Medulla oblongata (tissue), 1 donor: ENCODE data around the gene HS3ST6.
"Not testable (repeated sequence)": the region's sequence is repeated elsewhere in the genome, so short reads cannot be mapped to it uniquely, and the experiment has no call there.

ENCODE experiments used
- DNase-seq: peaks from one replicate; pipeline ENCODE4 v3.0.0-alpha.2; 2015; ENCODE audit errors: extremely low spot score

The HS3ST6 gene

DNA sequence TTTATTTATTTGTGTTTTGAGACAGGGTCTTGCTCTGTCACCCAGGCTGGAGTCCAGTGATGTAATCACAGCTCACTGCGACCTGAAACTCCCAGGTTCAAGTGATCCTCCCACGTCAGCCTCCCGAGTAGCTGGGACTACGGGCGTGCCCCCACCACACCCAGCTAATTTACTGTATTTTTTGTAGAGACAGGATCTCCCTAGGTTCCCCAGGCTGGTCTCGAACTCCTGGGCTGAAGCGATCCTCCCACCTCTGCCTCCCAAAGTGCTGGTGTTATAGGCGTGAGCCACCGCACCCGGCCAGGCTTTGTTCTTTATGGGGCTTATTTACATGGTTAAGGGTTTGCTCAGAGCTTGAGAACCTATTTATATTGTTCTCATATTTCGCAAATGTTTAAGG, 40.4 kb downstream of the HS3ST6 start:
- no peak for DNase-seq

DNA sequence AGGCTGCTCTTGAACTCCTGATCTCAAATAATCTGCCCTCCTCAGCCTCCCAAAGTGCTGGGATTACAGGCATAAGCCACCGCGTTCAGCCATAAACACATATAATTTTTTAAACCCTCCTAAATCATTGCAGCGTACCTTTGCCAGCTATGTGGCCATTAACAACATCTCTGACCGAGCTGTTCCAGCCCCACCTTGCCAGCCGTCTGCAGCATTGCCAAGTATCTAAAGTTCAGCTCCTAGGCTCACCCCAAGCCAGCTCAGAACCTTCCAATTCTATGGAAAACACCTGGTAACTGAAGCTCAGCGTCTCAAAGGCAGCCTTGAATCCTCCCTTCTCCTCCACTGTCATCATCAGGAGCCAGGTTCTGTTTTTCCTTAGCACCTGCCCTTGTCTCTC, 41.1 kb downstream of the HS3ST6 start:
- DNase-seq: no peak

DNA sequence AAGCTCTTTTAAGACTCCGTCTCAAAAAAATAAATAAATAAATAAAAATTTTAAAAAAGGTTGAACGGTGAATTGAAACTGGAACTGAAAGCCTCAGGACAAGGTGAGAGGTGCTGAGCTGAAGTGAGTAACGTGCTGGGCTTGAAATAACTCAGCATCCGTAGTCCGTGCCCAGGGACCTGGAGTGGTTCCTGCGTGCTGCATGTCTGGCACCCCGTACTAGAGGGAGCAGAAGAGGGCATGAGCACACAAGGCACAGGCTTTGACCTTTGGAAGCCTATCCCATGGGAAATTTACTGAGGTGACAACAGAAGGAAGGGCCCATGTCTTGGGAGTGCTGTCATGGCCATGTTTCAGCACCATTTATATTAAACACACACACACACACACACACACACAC, 41.7 kb downstream of the HS3ST6 start:
- no peak for DNase-seq

DNA sequence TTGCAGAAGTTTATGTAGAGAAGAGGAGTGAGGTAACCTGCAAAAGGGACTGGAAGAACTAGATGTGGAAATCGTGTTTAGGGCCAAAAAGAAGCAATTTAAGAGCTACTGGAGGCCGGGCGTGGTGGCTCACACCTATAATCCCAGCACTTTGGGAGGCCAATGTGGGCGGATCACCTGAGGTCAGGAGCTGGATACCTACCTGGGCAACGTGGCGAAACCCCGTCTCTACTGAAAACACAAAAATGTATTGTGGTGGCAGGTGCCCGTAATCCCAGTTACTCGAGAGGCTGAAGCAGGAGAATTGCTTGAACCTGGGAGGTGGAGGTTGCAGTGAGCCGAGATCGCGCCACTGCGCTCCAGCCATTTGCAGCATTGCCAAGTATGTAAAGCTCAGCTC, 42.1 kb downstream of the HS3ST6 start:
- not testable (repeated sequence) for DNase-seq

DNA sequence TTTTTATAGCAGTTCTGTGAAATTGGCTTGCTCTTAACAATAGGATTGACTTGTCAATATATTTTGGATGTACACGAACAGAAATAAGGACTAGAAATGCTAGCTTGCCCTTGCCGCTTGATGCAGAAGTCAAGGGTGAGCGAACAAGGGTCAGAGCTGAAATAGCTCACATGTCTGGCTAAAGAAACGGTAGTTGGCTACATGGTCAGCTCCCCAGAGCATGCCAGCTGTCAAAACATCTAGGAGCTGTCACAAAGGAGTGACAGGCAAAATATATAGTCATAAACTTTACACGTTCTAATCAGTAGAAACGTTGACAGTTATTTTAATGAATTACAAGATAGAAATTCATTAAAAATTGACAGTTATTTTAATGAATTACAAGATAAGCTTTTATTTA, 43.4 kb downstream of the HS3ST6 start:
- no peak for DNase-seq

DNA sequence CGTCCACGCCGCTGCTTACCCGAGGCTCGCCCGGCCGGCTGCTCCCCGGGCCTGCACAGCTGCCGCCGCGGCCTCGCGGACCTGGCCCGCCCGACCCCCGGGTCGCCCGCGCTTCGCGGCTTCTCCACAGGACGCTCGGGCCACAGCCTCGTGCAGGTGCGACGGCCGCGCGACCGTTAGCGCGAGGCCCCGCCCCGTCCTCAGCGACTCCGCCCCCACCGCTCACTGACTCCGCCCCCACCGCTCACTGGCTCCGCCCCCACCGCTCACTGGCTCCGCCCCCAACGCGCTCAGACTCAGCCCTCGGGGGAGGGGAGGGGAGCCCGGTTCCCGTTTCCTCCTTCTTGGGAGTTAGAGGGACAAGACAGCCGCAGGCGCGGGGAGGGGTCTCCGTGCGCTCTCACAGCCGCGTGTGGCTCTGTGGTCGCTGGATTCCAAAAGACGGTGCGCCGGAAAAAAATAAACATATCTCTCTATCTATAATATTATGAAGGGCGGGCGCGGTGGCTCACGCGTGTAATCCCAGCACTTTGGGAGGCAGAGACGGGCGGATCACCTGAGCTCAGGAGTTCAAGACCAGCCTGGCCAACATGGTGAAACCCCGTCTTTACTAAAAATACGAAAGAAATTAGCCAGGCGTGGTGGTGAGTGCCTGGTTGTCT, 46.1 kb downstream of the HS3ST6 start, which contains the start of gene MEIOB:
Gene MEIOB, minus strand, starts transcription at position 191 of the 662 bp plus-strand sequence. CDS start 3,989 bp downstream, outside the sequence.
- DNase-seq: no peak

DNA sequence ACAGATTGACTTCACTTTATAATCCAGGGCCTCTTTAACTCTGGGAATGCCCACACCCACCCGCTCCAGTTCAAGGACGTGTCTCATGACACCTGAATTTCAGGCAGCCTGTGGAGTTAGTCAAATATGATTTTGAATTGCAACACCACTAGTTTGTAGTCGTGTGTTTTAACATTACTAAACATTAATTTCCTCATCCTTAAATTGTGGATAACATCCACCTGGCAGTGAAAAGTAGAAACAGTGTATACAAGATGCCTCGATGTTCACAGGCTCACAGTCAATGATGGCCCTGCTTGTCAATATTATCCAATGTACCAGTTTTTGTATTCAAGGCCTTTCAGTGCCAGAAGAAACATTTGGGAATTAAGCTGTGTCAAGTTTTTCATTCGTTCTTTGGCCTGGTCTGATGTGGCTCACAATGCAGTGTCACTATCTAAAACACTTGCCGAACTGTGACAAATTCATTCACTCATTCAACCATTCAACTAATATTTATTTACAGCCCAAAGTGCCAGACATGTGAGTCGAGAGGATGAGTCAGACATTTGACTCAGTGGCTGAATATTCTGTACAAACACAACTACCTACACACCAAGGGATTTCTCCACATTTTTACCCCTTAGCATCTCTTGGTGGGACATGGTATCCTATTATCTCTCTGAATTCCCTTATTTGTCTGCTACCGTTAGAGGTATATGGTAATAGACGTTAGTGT, 47.7 kb downstream of the HS3ST6 start:
- no peak for DNase-seq

DNA sequence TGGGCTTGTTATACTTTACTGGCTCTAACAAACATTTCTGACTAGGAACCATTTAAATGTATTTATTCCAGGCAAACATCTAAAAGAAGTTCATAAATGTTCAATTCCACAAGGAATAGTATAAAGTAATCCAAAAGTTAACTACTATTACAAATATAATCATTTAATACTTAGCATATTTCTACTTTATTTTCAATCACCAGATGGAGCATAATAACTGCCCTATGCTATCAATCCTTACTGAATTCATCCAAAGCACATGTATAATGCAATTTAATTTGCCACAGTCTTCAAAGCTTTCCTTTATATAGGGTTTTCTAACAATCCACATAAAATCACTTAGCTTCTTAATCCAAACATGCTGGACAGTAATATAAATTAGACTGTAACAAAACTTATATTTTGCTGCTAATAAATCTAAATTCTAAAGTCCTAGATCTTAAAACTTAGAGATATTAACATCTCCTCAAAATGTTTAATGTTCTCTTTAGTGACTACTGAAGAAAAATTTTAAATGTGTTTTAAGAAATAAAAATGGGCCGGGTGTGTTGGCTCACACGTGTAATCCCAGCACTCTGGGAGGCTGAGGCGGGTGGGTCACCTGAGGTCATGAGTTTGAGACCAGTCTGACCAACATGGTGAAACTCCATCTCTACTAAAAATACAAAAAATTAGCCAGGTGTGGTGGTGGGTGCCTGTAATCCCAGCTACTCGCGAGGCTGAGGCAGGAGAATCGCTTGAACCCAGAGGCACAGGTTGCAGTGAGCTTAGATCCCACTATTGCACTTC, 52.1 kb downstream of the HS3ST6 start:
- no peak for DNase-seq

DNA sequence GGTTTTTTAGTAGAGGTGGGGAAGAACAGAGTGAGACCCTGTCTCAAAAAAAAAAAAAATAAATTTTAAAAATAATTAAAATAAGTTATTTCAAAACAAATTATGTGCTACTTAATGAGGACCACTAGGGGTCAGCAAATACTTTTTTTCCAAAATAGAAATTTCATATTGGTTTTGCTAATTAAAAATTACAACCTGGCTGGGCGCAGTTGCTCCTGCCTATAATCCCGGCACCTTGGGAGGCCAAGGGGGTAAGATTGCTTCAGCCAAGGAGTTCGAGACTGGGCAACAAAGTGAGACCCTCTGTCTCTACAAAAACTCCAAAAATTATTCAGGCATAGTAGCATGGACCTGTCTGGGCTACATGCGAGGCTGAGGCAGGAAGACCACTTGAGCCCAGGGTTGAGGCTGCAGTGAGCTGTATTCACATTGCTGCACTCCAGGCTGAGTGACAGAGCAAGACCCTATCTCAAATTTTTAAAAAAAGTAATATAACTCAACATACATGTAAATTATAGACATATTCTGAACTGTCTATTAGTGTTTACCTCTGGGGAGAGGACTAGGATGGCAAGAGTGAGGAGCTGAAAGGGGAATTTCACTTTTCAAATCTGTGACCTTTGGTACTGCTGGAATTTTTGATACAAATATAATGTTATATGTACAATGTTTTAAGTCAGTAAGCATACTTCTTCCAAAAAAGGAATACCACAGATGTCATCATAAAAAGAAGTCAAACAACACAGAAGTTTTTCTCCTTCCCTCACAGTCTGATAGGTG, 54.3 kb downstream of the HS3ST6 start:
- DNase-seq: peak; percentile 20

DNA sequence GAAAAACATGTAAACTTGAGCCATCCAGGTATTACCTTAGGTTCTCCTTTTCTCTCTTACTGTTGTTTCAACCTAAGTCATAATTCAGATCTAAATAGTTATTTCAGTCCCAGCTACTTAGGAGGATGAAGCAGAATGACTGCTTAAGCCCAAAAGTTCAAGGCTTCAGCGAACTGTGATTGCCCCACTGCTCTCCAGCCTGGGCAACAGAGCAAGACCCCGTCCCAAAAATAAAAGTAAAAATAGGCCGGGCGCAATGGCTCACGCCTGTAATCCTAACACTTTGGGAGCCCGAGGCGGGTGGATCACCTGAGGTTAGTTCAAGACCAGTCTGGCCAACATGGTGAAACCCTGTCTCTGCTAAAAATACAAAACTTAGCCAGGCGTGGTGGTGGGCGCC, 55.8 kb downstream of the HS3ST6 start:
- no peak for DNase-seq

DNA sequence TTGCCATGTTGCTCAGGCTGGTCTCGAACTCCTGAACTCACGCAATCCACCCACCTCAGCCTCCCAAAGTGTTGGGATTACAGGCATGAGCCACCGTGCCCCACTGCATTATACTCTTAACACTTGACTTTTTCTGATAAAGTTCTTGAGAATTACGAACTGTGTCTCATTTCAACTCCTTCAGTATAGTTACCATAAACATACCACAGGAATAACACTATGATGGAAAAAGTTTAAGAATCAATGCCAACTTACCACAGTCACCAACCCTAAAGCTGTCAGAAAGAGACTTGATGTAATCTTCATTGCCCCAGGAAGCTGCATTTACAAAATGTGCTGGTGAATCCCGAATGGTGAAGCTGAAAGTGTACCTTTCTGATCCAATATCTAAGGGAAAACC, 56.5 kb downstream of the HS3ST6 start:
- no peak for DNase-seq
